Activated CD4-positive, alpha-beta memory T cell treated with anti-CD3 and anti-CD28 coated beads, Interleukin-2, amount 10 ng/mL, durations not matched to agents 7 days and 5 days (primary cell): ENCODE measurements around the gene ZBTB20. TPM values are rescaled to one million over a fixed set of nuclear protein-coding genes. Genes with fewer than 3 reads are reported as not detected.

Source experiments
- CTCF ChIA-PET: fragments of 350-600 bp; sonication (Branson Sonifier 250); formaldehyde crosslinking; loops from one replicate; lab custom pipeline; 2021; ENCODE audit warnings: antibody characterized with exemption, inconsistent platforms; lab: Charles Lee
- POLR2A ChIA-PET: fragments of 350-600 bp; sonication (Branson Sonifier 250); formaldehyde crosslinking; loops from one replicate; lab custom pipeline; 2021; ENCODE audit warnings: antibody characterized with exemption; lab: Charles Lee
- DNase-seq: peaks from one replicate; pipeline ENCODE4 v3.0.0-alpha.2; 2020
- H3K27ac Mint-ChIP-seq: one replicate; pipeline ENCODE4 v1.8.0; 2021; ENCODE audit warnings: mild to moderate bottlenecking, mixed read lengths
- H3K27me3 Mint-ChIP-seq: one replicate; pipeline ENCODE4 v1.8.0; 2021; ENCODE audit warnings: mixed read lengths
- H3K36me3 Mint-ChIP-seq: one replicate; pipeline ENCODE4 v1.8.0; 2021; ENCODE audit warnings: low read depth, mixed read lengths
- H3K4me1 Mint-ChIP-seq: one replicate; pipeline ENCODE4 v1.8.0; 2021; ENCODE audit warnings: mixed read lengths
- H3K4me3 Mint-ChIP-seq: one replicate; pipeline ENCODE4 v1.8.0; 2021; ENCODE audit warnings: mild to moderate bottlenecking, mixed read lengths
- H3K9me3 Mint-ChIP-seq: one replicate; pipeline ENCODE4 v1.8.0; 2021; ENCODE audit warnings: mixed read lengths
- total RNA-seq, 2 experiments: library from RNA; stranded (reverse); gene quantifications; one replicate each; pipeline ENCODE4 v1.2.3, GENCODE V29; 2021

The ZBTB20 gene
- total RNA-seq, 2 experiments from 2014 or later, result 6.3 to 8.6 TPM

GRCh38 chr3:114674036-114674435, 473.1 kb downstream of the ZBTB20 start:
- Mint-ChIP-seq H3K36me3 (no peaks in the 10 kb centered on the region), H3K4me3 (no peak overlapping the region), H3K27me3 (no peaks in the 10 kb centered on the region), H3K27ac (no peak overlapping the region), H3K4me1 (no peaks in the 10 kb centered on the region), H3K9me3 (no peaks in the 10 kb centered on the region)
- POLR2A ChIA-PET, result no interaction called here
- DNase-seq, result no peak
- CTCF ChIA-PET, result no interaction called here

- CTCF ChIA-PET, result no interaction called here
- Mint-ChIP-seq H3K9me3 (no peaks in the 10 kb centered on the region), H3K36me3 (no peaks in the 10 kb centered on the region), H3K4me1 (no peaks in the 10 kb centered on the region), H3K27me3 (no peaks in the 10 kb centered on the region), H3K27ac (no peak overlapping the region), H3K4me3 (no peak overlapping the region)
- no peak for DNase-seq
- POLR2A ChIA-PET, result no interaction called here
Measured at GRCh38 chr3:114673481-114673880, 473.6 kb downstream of the ZBTB20 start.

- ChIA-PET POLR2A (no interaction called here), CTCF (no interaction called here)
Measured at GRCh38 chr3:114672692-114673447, 474.2 kb downstream of the ZBTB20 start.

GRCh38 chr3:114671741-114672510, 475.2 kb downstream of the ZBTB20 start:
- H3K27me3 Mint-ChIP-seq, result no peaks in the 10 kb centered on the region

More at GRCh38 chr3:114672692-114673447, 474.2 kb downstream of the ZBTB20 start:
- H3K9me3 Mint-ChIP-seq, result no peaks in the 10 kb centered on the region
- H3K36me3 Mint-ChIP-seq, result no peaks in the 10 kb centered on the region
- H3K27me3 Mint-ChIP-seq, result no peaks in the 10 kb centered on the region
- no peak overlapping the region for H3K27ac Mint-ChIP-seq
- H3K4me1 Mint-ChIP-seq, result no peaks in the 10 kb centered on the region
- no peak for DNase-seq
- no peak overlapping the region for H3K4me3 Mint-ChIP-seq

GRCh38 chr3:114669614-114670013, 477.5 kb downstream of the ZBTB20 start:
- DNase-seq, result no peak

More at GRCh38 chr3:114671741-114672510, 475.2 kb downstream of the ZBTB20 start:
- no peak overlapping the region for H3K27ac Mint-ChIP-seq
- H3K4me3 Mint-ChIP-seq, result no peak overlapping the region
- CTCF ChIA-PET, result no interaction called here
- H3K4me1 Mint-ChIP-seq, result no peaks in the 10 kb centered on the region
- no peak for DNase-seq
- H3K9me3 Mint-ChIP-seq, result no peaks in the 10 kb centered on the region
- POLR2A ChIA-PET, result no interaction called here
- no peaks in the 10 kb centered on the region for H3K36me3 Mint-ChIP-seq

GRCh38 chr3:114668099-114668498, 479.0 kb downstream of the ZBTB20 start:
- Mint-ChIP-seq H3K27ac (no peak overlapping the region), H3K4me1 (no peaks in the 10 kb centered on the region), H3K36me3 (no peaks in the 10 kb centered on the region), H3K4me3 (no peak overlapping the region), H3K9me3 (peaks cover 3% of the 10 kb centered on the region), H3K27me3 (no peaks in the 10 kb centered on the region)
- DNase-seq, result no peak
- ChIA-PET CTCF (no interaction called here), POLR2A (no interaction called here)

More at GRCh38 chr3:114669614-114670013, 477.5 kb downstream of the ZBTB20 start:
- Mint-ChIP-seq H3K9me3 (no peaks in the 10 kb centered on the region), H3K27me3 (no peaks in the 10 kb centered on the region), H3K4me1 (no peaks in the 10 kb centered on the region), H3K27ac (no peak overlapping the region), H3K36me3 (no peaks in the 10 kb centered on the region), H3K4me3 (no peak overlapping the region)
- ChIA-PET POLR2A (no interaction called here), CTCF (interaction anchor here (0.7 kb wide), 1 partner anchor 179 kb away, joined by 4 read pairs; no protein-coding TSS in a partner anchor)

- ChIA-PET CTCF (no interaction called here), POLR2A (no interaction called here)
Measured at GRCh38 chr3:114666623-114667022, 480.5 kb downstream of the ZBTB20 start.

GRCh38 chr3:114664006-114664405, 483.1 kb downstream of the ZBTB20 start:
- H3K27me3 Mint-ChIP-seq, result no peaks in the 10 kb centered on the region
- ChIA-PET CTCF (no interaction called here), POLR2A (no interaction called here)
- no peak for DNase-seq
- no peak overlapping the region for H3K27ac Mint-ChIP-seq
- H3K9me3 Mint-ChIP-seq, result peaks cover 5% of the 10 kb centered on the region
- no peak overlapping the region for H3K4me3 Mint-ChIP-seq
- no peaks in the 10 kb centered on the region for H3K36me3 Mint-ChIP-seq
- H3K4me1 Mint-ChIP-seq, result no peaks in the 10 kb centered on the region

More at GRCh38 chr3:114666623-114667022, 480.5 kb downstream of the ZBTB20 start:
- no peak overlapping the region for H3K27ac Mint-ChIP-seq
- no peaks in the 10 kb centered on the region for H3K4me1 Mint-ChIP-seq
- no peak overlapping the region for H3K4me3 Mint-ChIP-seq
- DNase-seq, result no peak
- no peaks in the 10 kb centered on the region for H3K27me3 Mint-ChIP-seq
- H3K9me3 Mint-ChIP-seq, result peaks cover 4% of the 10 kb centered on the region
- H3K36me3 Mint-ChIP-seq, result no peaks in the 10 kb centered on the region

GRCh38 chr3:114660808-114661207, 486.3 kb downstream of the ZBTB20 start:
- no peak overlapping the region for H3K4me3 Mint-ChIP-seq
- H3K27me3 Mint-ChIP-seq, result no peaks in the 10 kb centered on the region
- no peaks in the 10 kb centered on the region for H3K36me3 Mint-ChIP-seq
- POLR2A ChIA-PET, result no interaction called here
- no peaks in the 10 kb centered on the region for H3K4me1 Mint-ChIP-seq
- DNase-seq, result no peak
- H3K9me3 Mint-ChIP-seq, result peaks cover 5% of the 10 kb centered on the region
- H3K27ac Mint-ChIP-seq, result no peak overlapping the region
- CTCF ChIA-PET, result no interaction called here

- Mint-ChIP-seq H3K27me3 (no peaks in the 10 kb centered on the region), H3K4me3 (no peak overlapping the region), H3K36me3 (no peaks in the 10 kb centered on the region), H3K27ac (no peak overlapping the region), H3K9me3 (peaks cover 5% of the 10 kb centered on the region), H3K4me1 (no peaks in the 10 kb centered on the region)
- ChIA-PET CTCF (no interaction called here), POLR2A (no interaction called here)
- no peak for DNase-seq
Measured at GRCh38 chr3:114660124-114660523, 487.0 kb downstream of the ZBTB20 start.

- Mint-ChIP-seq H3K4me1 (no peaks in the 10 kb centered on the region), H3K27me3 (no peaks in the 10 kb centered on the region), H3K36me3 (no peaks in the 10 kb centered on the region), H3K9me3 (peaks cover 5% of the 10 kb centered on the region), H3K27ac (no peak overlapping the region), H3K4me3 (no peak overlapping the region)
- CTCF ChIA-PET, result no interaction called here
- DNase-seq, result no peak
- POLR2A ChIA-PET, result no interaction called here
Measured at GRCh38 chr3:114659109-114660061, 487.7 kb downstream of the ZBTB20 start.

GRCh38 chr3:114651555-114651954, 495.5 kb downstream of the ZBTB20 start:
- Mint-ChIP-seq H3K4me3 (no peak overlapping the region), H3K27me3 (no peaks in the 10 kb centered on the region), H3K4me1 (no peaks in the 10 kb centered on the region), H3K9me3 (no peaks in the 10 kb centered on the region), H3K36me3 (no peaks in the 10 kb centered on the region), H3K27ac (no peak overlapping the region)
- POLR2A ChIA-PET, result no interaction called here
- no peak for DNase-seq
- CTCF ChIA-PET, result interaction anchor here (0.6 kb wide), 1 partner anchor 47 kb away, joined by 3 read pairs; no protein-coding TSS in a partner anchor
